GM23338 (cell line): ENCODE data around the gene TUBB1. TPM values are rescaled to one million over a fixed set of nuclear protein-coding genes. Genes with fewer than 3 reads are reported as not detected.

Experiments
- ATAC-seq: fragments of 200-7000 bp; cut with Tn5 transposase; 3 replicates; pipeline ENCODE4 v1.9.1; 2020
- DNase-seq: peaks from one replicate; pipeline ENCODE4 v3.0.0-alpha.2; 2015; ENCODE audit warnings: low spot score
- H2AFZ ChIP-seq: fragments of 200-600 bp; sonication (generic); 2 replicates; pipeline ENCODE4 v1.8.0; 2016; ENCODE audit warnings: antibody characterized with exemption, mild to moderate bottlenecking, moderate library complexity
- H3F3A ChIP-seq: fragments of 200-600 bp; sonication (generic); replicated peaks from 2 replicates; pipeline ENCODE4 v1.8.0; 2017; ENCODE audit warnings: antibody characterized with exemption, mixed run types, low read depth
- H3K27ac ChIP-seq: fragments of 200-600 bp; sonication (generic); 2 replicates; pipeline ENCODE4 v1.6.1; 2016; ENCODE audit warnings: low read depth
- H3K27me3 ChIP-seq: fragments of 200-600 bp; sonication (generic); 2 replicates; pipeline ENCODE4 v1.8.0; 2016; ENCODE audit warnings: mild to moderate bottlenecking, mixed run types, moderate library complexity; ENCODE audit not compliant: insufficient read depth
- H3K36me3 ChIP-seq: fragments of 200-600 bp; sonication (generic); 2 replicates; pipeline ENCODE4 v1.8.0; 2016; ENCODE audit warnings: mild to moderate bottlenecking; ENCODE audit not compliant: insufficient read depth
- H3K4me1 ChIP-seq: fragments of 200-600 bp; sonication (generic); 2 replicates; pipeline ENCODE4 v1.8.0; 2016; ENCODE audit warnings: mild to moderate bottlenecking, moderate library complexity; ENCODE audit not compliant: insufficient read depth
- H3K4me2 ChIP-seq: fragments of 200-600 bp; sonication (generic); 2 replicates; pipeline ENCODE4 v1.7.1; 2017; ENCODE audit warnings: mixed run types
- H3K4me3 ChIP-seq: fragments of 200-600 bp; sonication (generic); 2 replicates; pipeline ENCODE4 v1.6.1; 2016; ENCODE audit warnings: mixed run types
- H3K79me2 ChIP-seq: fragments of 200-600 bp; sonication (generic); replicated peaks from 2 replicates; pipeline ENCODE4 v1.8.0; 2017; ENCODE audit warnings: mild to moderate bottlenecking; ENCODE audit not compliant: insufficient read depth
- H3K9me2 ChIP-seq: fragments of 200-600 bp; sonication (generic); 2 replicates; pipeline ENCODE4 v1.8.0; 2017; ENCODE audit not compliant: insufficient read depth
- H4K20me1 ChIP-seq: fragments of 200-600 bp; sonication (generic); replicated peaks from 2 replicates; pipeline ENCODE4 v1.8.0; 2017; ENCODE audit warnings: mild to moderate bottlenecking; ENCODE audit not compliant: insufficient read depth
- H3K27ac Mint-ChIP-seq: 2 replicates; pipeline ENCODE4 v1.8.0; 2020; ENCODE audit warnings: inconsistent platforms, mild to moderate bottlenecking, moderate library complexity, mixed read lengths
- H3K27me3 Mint-ChIP-seq: 3 replicates; pipeline ENCODE4 v1.8.0; 2022; ENCODE audit warnings: low read depth, mild to moderate bottlenecking, moderate library complexity, mixed read lengths, inconsistent platforms; ENCODE audit not compliant: insufficient read depth, poor library complexity
- H3K36me3 Mint-ChIP-seq: 3 replicates; pipeline ENCODE4 v1.8.0; 2021; ENCODE audit warnings: low read depth, mild to moderate bottlenecking, inconsistent platforms, moderate library complexity, mixed read lengths
- H3K4me1 Mint-ChIP-seq: 3 replicates; pipeline ENCODE4 v1.8.0; 2020; ENCODE audit warnings: mild to moderate bottlenecking, inconsistent platforms, mixed read lengths
- H3K4me3 Mint-ChIP-seq: 3 replicates; pipeline ENCODE4 v1.8.0; 2021; ENCODE audit warnings: moderate library complexity, mild to moderate bottlenecking, inconsistent platforms, mixed read lengths
- H3K9me3 Mint-ChIP-seq: 3 replicates; pipeline ENCODE4 v1.8.0; 2020; ENCODE audit warnings: moderate library complexity, mild to moderate bottlenecking, inconsistent platforms, mixed read lengths
- CREB1 ChIP-seq: fragments of 250-450 bp; sonication (Bioruptor Pico); IDR thresholded peaks from 2 replicates; pipeline ENCODE4 v1.5.0; 2020; ENCODE audit warnings: low read depth, mild to moderate bottlenecking, moderate library complexity
- CTCF ChIP-seq, 2 experiments: fragments of 200-600 bp in 1 of 2; sonication (generic) in 1 of 2; conservative IDR thresholded peaks; 2 replicates each; pipeline versions ENCODE4 v1.5.1 to v1.6.1; 2016 to 2017; ENCODE audit warnings: antibody characterized with exemption in 2 of 2, low read depth in 2 of 2, mild to moderate bottlenecking in 2 of 2, moderate library complexity in 1 of 2
- EZH2 ChIP-seq: fragments of 200-600 bp; sonication (generic); IDR thresholded peaks from one replicate; pipeline ENCODE4 v1.8.0; 2017; ENCODE audit warnings: antibody characterized with exemption, mild to moderate bottlenecking, low read depth; ENCODE audit not compliant: unreplicated experiment
- EZH2phosphoT487 ChIP-seq: fragments of 200-600 bp; sonication (generic); IDR thresholded peaks from one replicate; pipeline ENCODE4 v1.8.1; 2018; ENCODE audit warnings: antibody characterized with exemption; ENCODE audit not compliant: unreplicated experiment
- JUNB ChIP-seq: IDR thresholded peaks from one replicate; pipeline ENCODE4 v1.6.1; 2016; ENCODE audit warnings: antibody characterized with exemption; ENCODE audit not compliant: unreplicated experiment
- NANOG ChIP-seq: IDR thresholded peaks from 2 replicates; pipeline ENCODE4 v1.6.1; 2016; ENCODE audit warnings: antibody characterized with exemption, borderline replicate concordance
- ZNF114 ChIP-seq: fragments of 250-450 bp; sonication (Bioruptor Pico); IDR thresholded peaks from 2 replicates; pipeline ENCODE4 v1.5.0; 2020; ENCODE audit warnings: mild to moderate bottlenecking, moderate library complexity
- ZNF462 ChIP-seq: fragments of 250-450 bp; sonication (Bioruptor Pico); IDR thresholded peaks from 2 replicates; pipeline ENCODE4 v1.5.0; 2020; ENCODE audit warnings: mild to moderate bottlenecking, moderate library complexity
- polyA plus RNA-seq: library from polyadenylated mRNA; unstranded; fragments of >200 nt; fragmentation: Nextera tagmentation; extraction: Ambion mirVana; gene quantifications from 2 replicates; pipeline ENCODE4 v1.2.1, GENCODE V29; 2016
- total RNA-seq: library from RNA; depleted of rRNA; stranded (reverse); fragments of >200 nt; shearing (Covaris generic); gene quantifications from 2 replicates; pipeline ENCODE4 v1.2.3, GENCODE V29; 2014
- TF ChIP-seq, protein P1 (sequence below): IDR thresholded peaks from 2 replicates; pipeline ENCODE4 v1.6.1; 2016; ENCODE audit warnings: antibody characterized with exemption
- TF ChIP-seq, protein P2 (sequence below): IDR thresholded peaks from one replicate; pipeline ENCODE4 v1.6.1; 2018; ENCODE audit warnings: antibody characterized with exemption; ENCODE audit not compliant: unreplicated experiment

The TUBB1 gene
- total and polyA plus RNA-seq, 2 experiments from 2014 or later: not detected

- Histone ChIP-seq H3K4me3 (no peak overlapping the region), H3K27ac (no peak overlapping the region), H3K36me3 (no peaks in the 10 kb centered on the region), H3K9me2 (no peaks in the 10 kb centered on the region), H3F3A (no peaks in the 10 kb centered on the region), H3K4me1 (no peaks in the 10 kb centered on the region), H3K79me2 (no peaks in the 10 kb centered on the region), H3K27me3 (no peaks in the 10 kb centered on the region), H2AFZ (no peak overlapping the region), H3K4me2 (no peak overlapping the region), H4K20me1 (no peaks in the 10 kb centered on the region)
- TF ChIP-seq EZH2 (no peak), EZH2phosphoT487 (no peak), NANOG (no peak), ZNF114 (CRISPR knock-in tag) (no peak), CREB1 (CRISPR knock-in tag) (no peak), JUNB (no peak), CTCF (conservative IDR thresholded peaks at IDR 0.05; ENCODE audit: low read depth in 2 of 2) (no peak), ZNF462 (CRISPR knock-in tag) (no peak)
- TF ChIP-seq, protein P1, sequence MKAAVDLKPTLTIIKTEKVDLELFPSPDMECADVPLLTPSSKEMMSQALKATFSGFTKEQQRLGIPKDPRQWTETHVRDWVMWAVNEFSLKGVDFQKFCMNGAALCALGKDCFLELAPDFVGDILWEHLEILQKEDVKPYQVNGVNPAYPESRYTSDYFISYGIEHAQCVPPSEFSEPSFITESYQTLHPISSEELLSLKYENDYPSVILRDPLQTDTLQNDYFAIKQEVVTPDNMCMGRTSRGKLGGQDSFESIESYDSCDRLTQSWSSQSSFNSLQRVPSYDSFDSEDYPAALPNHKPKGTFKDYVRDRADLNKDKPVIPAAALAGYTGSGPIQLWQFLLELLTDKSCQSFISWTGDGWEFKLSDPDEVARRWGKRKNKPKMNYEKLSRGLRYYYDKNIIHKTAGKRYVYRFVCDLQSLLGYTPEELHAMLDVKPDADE: no peak
- TF ChIP-seq, protein P2, sequence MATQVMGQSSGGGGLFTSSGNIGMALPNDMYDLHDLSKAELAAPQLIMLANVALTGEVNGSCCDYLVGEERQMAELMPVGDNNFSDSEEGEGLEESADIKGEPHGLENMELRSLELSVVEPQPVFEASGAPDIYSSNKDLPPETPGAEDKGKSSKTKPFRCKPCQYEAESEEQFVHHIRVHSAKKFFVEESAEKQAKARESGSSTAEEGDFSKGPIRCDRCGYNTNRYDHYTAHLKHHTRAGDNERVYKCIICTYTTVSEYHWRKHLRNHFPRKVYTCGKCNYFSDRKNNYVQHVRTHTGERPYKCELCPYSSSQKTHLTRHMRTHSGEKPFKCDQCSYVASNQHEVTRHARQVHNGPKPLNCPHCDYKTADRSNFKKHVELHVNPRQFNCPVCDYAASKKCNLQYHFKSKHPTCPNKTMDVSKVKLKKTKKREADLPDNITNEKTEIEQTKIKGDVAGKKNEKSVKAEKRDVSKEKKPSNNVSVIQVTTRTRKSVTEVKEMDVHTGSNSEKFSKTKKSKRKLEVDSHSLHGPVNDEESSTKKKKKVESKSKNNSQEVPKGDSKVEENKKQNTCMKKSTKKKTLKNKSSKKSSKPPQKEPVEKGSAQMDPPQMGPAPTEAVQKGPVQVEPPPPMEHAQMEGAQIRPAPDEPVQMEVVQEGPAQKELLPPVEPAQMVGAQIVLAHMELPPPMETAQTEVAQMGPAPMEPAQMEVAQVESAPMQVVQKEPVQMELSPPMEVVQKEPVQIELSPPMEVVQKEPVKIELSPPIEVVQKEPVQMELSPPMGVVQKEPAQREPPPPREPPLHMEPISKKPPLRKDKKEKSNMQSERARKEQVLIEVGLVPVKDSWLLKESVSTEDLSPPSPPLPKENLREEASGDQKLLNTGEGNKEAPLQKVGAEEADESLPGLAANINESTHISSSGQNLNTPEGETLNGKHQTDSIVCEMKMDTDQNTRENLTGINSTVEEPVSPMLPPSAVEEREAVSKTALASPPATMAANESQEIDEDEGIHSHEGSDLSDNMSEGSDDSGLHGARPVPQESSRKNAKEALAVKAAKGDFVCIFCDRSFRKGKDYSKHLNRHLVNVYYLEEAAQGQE: no peak
- H3K9me3 Mint-ChIP-seq: no peaks in the 10 kb centered on the region
- no peaks in the 10 kb centered on the region for H3K36me3 Mint-ChIP-seq
- peaks cover 3% of the 10 kb centered on the region for H3K27me3 Mint-ChIP-seq
- H3K27ac Mint-ChIP-seq: no peak overlapping the region
- peaks cover 5% of the 10 kb centered on the region; the same call in 2 of the 3 replicates for H3K4me1 Mint-ChIP-seq
- ATAC-seq (no peak), DNase-seq (no peak)
- H3K4me3 Mint-ChIP-seq: no peak overlapping the region
Measured at GRCh38 chr20:59075934-59076508, 56.8 kb downstream of the TUBB1 start.
